ENCODE results near the gene MAMDC4.

- TF ChIP-seq CTCF (IDR thresholded peaks at IDR 0.05), result no peak
- TF ChIP-seq POLR2A (IDR thresholded peaks at IDR 0.05), result no peak
Measured at GRCh38 chr9:136890661-136891060, 38.5 kb downstream of the MAMDC4 start.
